PFSK-1 (cell line): ENCODE data around the gene IL1A.

ENCODE experiments used
- FOXP2 ChIP-seq: optimal IDR thresholded peaks from 2 replicates; pipeline ENCODE3; 2011; ENCODE audit warnings: borderline replicate concordance, control low read depth, inconsistent platforms; ENCODE audit not compliant: insufficient read depth; ENCODE audit errors: extremely low read length, extremely low read depth
- SIN3A ChIP-seq: IDR thresholded peaks from 2 replicates; pipeline ENCODE4 v1.6.1; 2012; ENCODE audit warnings: mild to moderate bottlenecking, low read length, moderate library complexity, borderline replicate concordance; ENCODE audit not compliant: insufficient read depth
- TAF1 ChIP-seq: IDR thresholded peaks from 2 replicates; pipeline ENCODE4 v1.6.1; 2012; ENCODE audit warnings: low read length, control low read depth, borderline replicate concordance; ENCODE audit not compliant: insufficient read depth
- TF ChIP-seq, protein P1 (sequence below), 2 experiments: IDR thresholded peaks; 2 replicates each; pipeline versions ENCODE4 v1.6.1 to v1.8.0; 2011 to 2012; ENCODE audit warnings: low read depth in 2 of 2, low read length in 2 of 2, control low read depth in 1 of 2, inconsistent platforms in 1 of 2, mild to moderate bottlenecking in 1 of 2, moderate library complexity in 1 of 2; ENCODE audit not compliant: insufficient read depth in 1 of 2

DNA sequence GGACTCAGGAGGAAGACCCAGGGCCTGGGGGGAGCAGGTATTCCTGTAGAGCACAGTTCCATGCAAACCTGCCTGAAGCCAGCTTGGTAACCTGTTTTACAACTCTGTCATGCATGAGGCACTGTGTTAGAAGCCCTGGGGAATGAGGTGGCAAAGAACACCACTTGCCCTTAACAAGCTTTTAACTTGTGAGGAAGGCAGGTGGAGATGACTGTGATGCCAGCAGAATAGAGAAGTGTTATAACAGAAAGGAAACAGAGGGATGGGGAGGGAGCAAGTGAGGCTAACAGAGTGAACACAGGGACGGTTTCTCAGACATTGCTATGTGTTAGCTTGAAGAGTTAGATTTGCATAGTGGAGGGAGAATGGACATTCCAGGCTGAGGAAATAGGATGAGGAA is 11.5 kb upstream of the IL1A start:
- TF ChIP-seq FOXP2 (no peak), TAF1 (no peak), SIN3A (no peak)
- TF ChIP-seq, protein P1, sequence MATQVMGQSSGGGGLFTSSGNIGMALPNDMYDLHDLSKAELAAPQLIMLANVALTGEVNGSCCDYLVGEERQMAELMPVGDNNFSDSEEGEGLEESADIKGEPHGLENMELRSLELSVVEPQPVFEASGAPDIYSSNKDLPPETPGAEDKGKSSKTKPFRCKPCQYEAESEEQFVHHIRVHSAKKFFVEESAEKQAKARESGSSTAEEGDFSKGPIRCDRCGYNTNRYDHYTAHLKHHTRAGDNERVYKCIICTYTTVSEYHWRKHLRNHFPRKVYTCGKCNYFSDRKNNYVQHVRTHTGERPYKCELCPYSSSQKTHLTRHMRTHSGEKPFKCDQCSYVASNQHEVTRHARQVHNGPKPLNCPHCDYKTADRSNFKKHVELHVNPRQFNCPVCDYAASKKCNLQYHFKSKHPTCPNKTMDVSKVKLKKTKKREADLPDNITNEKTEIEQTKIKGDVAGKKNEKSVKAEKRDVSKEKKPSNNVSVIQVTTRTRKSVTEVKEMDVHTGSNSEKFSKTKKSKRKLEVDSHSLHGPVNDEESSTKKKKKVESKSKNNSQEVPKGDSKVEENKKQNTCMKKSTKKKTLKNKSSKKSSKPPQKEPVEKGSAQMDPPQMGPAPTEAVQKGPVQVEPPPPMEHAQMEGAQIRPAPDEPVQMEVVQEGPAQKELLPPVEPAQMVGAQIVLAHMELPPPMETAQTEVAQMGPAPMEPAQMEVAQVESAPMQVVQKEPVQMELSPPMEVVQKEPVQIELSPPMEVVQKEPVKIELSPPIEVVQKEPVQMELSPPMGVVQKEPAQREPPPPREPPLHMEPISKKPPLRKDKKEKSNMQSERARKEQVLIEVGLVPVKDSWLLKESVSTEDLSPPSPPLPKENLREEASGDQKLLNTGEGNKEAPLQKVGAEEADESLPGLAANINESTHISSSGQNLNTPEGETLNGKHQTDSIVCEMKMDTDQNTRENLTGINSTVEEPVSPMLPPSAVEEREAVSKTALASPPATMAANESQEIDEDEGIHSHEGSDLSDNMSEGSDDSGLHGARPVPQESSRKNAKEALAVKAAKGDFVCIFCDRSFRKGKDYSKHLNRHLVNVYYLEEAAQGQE (IDR thresholded peaks at IDR 0.05; ENCODE audit: insufficient read depth in 1 of 2, low read depth in 2 of 2, low read length in 2 of 2), result no peak
